Measurements from ENCODE around the gene VWA3B. TPM values are rescaled to one million over a fixed set of nuclear protein-coding genes. Genes with fewer than 3 reads are reported as not detected.
"Not testable (repeated sequence)": the region's sequence is repeated elsewhere in the genome, so short reads cannot be mapped to it uniquely, and the experiment has no call there.

The VWA3B gene, protein sequence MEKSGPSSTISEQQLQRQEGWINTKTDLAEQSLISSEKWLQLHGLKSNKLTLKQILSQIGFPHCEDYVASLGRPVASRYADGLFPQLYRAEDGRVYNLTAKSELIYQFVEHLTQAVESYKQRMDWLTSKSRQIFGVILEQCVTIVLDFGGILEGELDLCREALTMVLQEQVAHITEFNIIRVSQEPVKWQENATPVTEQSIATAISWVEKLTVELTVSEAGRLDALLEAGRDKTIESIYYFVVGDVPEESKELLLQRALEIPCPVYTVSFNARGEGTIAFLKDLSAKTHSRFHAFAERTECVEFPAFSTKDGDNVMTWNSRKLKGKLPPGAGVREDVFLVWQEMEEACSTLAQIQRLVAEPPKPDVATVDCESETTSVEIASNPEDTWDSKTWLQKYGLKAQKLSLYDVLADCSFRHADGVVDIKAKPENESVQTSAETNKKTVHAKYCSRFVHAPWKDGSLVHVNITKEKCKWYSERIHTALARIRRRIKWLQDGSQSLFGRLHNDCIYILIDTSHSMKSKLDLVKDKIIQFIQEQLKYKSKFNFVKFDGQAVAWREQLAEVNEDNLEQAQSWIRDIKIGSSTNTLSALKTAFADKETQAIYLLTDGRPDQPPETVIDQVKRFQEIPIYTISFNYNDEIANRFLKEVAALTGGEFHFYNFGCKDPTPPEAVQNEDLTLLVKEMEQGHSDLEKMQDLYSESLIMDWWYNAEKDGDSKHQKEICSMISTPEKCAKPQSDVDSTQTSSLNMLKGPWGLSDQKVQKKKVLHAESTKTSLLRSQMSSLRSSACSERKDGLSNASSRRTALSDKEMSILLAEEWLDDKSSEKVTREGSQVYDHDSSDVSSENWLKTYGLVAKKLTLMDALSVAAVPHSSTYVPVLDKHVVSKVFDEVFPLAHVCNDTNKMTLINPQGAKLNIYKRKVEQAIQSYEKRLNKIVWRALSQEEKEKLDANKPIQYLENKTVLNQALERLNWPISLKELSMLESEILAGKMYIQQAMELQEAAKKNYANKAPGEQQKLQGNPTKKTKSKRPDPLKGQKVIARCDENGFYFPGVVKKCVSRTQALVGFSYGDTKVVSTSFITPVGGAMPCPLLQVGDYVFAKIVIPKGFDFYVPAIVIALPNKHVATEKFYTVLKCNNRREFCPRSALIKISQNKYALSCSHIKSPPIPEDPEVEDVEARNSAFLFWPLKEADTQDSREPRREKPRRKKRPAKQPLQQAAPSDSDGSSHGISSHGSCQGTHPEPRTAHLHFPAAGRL (N-terminal part only)
- under 1 TPM; 0.43 to 0.61 (median 0.51) TPM for polyA plus RNA-seq (ENCODE audit: insufficient read length in 3 of 3)
- long read RNA-seq, donor 1: 0 reads
- long read RNA-seq, donor 2: 0 reads
- long read RNA-seq, donor 3: 0 reads
- long read RNA-seq, donor 4: 0 reads
- long read RNA-seq, donor 5: 0 reads
- long read RNA-seq, donor 6: 0 reads
- long read RNA-seq, donor 7: 0 reads
- long read RNA-seq, donor 8: 0 reads
- long read RNA-seq, donor 9: 0 reads
- long read RNA-seq, donor 10: 0 reads
- long read RNA-seq, donor 11: 0 reads
- long read RNA-seq, donor 12: 0 reads
- long read RNA-seq, donor 13: 0 reads
- long read RNA-seq, donor 14: 0 reads
- long read RNA-seq, donor 15: 0 reads
- long read RNA-seq, donor 16: 0 reads

GRCh38 chr2:98086491-98087446 is at the start of gene VWA3B:
TSS of gene VWA3B (plus strand) at chr2:98087167. CDS start at chr2:98093093, 5,926 bp downstream.
- DNase-seq: peak; percentile 65

DNA sequence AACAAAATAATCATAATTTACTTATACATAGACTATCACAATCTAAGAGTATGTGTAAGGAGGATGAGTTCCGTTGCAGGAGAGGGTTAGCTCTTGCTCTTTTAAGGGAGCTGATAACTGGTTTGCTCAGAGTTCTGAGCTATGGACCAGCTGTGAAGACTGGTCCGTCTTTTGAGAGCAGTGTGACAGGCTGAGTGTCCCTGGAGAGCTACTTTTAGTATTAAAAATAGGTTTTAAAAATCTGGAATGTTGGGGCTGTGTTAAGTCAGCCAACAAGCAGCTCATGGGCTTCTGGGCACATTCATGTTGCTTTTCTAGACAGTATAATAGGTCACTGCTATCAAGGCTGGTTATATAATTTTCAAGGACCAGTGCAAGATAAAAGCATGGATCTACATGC is 49.8 kb upstream of the VWA3B start:
- no peak for DNase-seq

DNA sequence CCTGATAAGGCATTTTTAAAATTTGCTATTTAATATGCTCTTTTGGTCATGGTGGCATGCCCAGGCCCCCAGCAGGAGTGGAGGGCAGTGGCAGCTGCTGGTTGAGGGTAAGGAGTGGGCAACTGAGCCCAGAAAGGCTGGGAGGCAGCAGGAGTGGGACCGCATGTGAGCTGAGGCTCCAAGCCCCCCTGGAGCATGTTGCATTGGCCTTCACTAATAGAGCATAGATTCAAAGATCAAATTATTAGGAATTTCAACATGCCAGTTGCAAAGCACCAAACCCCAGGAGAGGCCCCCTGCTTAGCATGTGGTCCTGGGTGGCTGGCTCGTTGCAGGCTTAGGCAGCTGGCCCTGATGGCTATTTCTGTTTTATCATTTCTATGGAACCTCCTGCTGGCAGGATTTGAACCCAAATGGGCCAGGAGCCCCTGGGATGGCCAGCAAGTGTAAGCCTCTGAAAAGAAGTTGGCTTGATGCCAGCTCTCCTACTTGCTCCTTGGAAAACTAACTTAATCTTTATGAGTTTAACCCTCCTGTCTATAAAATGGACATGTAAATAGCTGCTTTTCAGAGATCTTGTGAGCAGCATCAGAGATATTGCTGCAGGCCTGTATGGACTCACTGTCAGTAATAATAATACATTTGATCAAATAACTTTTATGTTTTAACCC is 49.2 kb upstream of the VWA3B start:
- DNase-seq: no peak

DNA sequence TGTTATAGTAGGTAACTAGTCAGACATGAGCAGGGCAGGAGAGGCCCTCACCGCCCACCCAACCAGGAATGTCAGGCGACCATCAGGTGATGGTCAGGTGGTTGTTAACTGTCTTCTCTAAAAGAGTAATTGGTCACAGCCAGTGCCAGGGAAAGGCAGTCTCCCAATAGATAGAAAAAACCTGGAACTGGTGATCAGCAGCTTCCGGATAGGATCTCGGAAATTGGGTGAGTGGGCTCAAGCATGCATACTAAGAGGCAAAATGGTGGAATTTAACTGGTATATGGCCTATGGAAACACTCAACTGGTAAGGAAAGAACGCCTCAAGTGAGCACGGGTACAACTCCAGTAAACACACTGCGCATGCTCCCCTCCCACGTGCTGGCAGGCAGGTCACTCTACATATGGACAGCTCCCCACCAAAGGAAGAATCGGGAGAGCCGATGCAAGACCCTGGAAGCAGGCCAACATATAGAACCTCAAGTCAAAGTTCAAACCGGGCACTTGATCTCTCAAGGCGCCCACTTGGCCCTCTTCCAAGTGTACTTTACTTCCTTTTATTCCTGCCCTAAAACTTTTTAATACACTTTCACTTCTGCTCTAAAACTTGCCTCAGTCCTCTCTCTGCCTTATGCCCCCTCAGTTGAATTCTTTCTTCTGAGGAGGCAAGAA is 47.7 kb upstream of the VWA3B start:
- no peak for DNase-seq

DNA sequence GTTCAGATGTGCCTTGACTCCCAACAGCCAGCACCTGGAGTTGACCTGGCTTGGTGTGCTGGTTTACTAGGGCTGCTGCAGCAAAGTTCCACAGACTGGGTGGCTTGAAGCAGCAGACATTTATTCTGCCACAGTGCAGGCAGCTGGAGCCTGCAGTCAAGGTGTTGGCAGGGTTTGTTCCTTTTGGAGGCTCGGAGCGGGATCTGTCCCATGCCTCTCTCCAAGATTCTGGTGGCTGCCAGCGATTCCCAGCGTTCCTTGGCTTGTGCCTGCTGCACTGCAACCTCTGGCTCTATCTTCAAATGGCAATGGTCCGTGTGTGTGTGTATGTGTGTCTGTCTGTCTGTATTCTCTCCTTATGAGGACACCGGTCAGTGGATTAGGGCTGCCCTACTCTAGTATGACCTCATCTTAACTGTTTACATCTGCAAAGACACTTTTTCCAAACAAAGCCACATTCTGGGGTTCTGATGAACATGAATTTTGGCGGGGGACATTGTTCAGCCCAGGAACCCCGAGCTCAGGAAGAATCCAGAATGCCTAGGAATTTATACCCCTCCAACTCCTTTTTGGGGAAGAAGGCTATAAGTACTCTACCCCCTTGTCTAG is 46.5 kb upstream of the VWA3B start:
- DNase-seq: no peak

- DNase-seq: no peak
These were observed 43.9 kb upstream of the VWA3B start for GRCh38 chr2:98043101-98043500.

DNA sequence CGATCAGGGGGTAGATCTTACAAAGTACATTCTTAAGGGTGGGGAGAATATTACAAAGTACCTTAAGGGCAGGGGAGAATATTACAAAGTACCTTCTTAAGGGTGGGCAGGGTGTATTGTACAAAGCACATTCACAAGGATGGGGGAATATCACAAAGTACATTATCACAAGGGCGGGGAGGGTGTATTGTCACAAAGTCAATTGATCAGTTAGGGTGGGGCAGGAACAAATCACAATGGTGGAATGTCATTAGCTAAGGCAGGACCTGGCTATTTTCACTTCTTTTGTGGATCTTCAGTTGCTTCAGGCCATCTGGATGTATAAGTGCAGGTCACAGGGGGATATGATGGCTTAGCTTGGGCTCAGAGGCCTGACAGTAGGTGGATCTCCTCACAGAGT is 42.2 kb upstream of the VWA3B start:
- not testable (repeated sequence) for DNase-seq

DNA sequence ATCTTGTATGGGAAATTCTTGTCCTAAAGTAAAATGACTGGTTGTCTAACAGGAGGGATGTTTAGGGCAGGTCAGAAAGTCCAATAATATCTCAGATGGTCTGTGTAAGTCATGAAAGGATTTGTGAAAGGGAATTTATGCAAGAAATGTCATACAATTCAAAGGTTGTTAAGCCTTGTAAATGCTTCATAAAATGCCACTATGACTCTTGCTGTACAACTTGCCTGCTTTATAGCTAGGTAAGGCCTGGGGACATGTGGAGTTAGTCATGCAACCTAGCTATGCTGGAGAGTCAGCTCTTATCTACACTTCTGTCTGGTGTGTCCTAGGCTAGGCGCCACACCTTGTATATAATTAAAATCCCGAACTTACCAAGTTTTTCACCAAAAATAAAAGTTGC is 36.9 kb upstream of the VWA3B start:
- no peak for DNase-seq

DNA sequence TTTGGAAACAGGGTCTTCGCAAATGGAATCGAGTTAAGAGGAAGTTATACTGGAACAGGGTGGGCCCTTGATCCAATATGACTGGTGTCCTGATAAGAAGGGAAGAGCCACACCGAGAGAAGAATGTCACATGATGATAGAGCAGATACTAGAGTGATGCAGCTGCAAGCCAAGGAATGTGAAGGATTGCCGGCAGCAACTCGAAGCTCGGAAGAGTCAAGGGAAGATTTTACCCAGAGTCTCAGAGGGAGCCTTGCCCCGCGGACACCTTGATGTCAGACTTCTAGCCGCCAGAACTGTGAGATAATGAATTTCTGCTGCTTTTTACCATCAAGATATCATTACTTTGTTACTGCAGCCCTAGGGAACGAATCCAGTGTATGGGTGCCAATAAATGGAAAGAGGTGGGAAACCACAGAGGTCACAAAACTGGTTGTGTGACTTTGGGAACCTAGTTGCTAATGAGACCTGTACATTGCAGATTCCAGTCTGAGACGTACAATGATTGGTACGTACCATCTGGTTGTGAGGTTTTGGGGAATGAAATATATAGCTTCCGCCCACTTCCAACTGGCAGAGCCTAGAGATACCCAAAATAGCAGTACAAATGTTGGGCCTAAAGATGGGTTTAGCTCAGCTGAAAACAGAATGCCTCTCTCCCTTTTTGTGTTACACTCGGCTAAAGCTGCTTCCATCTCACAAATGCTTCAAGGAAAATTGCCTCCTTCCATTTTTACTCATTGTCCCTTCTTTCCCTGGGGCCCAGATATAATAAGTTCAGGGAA is 28.6 kb upstream of the VWA3B start:
- no peak for DNase-seq

DNA sequence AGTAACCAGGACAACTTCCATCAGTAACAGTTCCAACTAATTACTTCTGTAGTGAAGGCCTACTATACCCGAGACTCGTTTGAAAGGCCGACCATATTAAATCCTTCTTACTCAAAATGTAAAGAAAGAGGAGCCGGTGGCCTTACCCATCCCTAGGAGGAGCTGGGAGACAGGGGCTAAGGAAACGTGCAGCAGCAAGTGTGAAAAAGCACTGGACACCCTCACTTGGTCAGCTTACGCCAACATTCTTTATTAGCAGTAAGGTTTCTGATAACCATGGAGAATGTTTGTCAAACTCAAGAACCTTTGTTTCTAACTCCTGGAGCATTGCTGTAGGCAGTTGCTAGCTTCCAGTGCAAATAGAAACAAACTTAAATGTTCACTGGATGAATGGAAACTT is 26.7 kb upstream of the VWA3B start:
- DNase-seq: no peak

- no peak for DNase-seq
These were observed 23.6 kb upstream of the VWA3B start for GRCh38 chr2:98063291-98063854.

DNA sequence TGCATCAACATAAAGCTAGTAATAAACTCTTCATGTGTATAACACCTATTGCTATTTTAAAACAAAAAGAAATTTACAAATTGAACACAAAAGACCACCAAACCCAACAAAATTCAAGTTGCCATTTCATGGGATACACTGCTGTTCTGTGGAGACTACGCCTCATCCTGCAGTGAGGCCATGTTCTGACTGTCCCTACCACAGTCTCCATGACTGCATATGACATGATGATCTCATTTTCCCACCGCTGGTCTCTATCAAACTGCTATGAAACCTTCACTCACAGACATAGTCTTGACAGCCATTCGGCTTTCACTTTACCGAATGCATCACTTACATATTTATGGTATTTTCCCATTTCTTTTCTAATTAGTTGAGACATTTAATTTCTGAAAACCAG is 21.2 kb upstream of the VWA3B start:
- DNase-seq: no peak

- DNase-seq: no peak
These were observed 19.8 kb upstream of the VWA3B start for GRCh38 chr2:98067160-98067559.

DNA sequence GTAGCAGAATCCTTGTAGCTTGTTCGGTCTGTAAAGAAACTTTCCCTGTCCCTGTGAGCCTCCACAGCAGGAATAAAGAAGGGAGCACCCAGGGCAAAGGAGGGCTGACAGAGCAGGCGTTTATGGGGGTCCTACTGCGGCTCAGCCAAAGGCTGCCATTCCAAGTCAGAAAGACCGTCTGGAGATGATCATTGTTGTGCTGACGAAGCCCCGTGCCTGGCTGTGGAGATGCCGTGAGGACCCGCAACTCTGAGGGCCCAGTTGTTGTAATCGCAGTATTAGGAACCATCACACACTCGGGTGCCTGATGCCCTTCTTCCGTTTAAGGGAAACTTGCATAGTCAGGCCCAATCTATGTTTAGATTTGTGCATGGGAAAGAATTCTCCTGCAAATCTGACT is 16.9 kb upstream of the VWA3B start:
- no peak for DNase-seq

- no peak for DNase-seq
These were observed 14.5 kb upstream of the VWA3B start for GRCh38 chr2:98072442-98072841.

- DNase-seq: no peak
These were observed 8.3 kb upstream of the VWA3B start for GRCh38 chr2:98078701-98079100.

GRCh38 chr2:98084151-98084868 is 2.7 kb upstream of the VWA3B start:
- no peak for DNase-seq
